Common myeloid progenitor, CD34-positive (primary cell): ENCODE measurements around the gene PAPOLB.

Experiments used
- CTCF ChIA-PET: fragments of 350-600 bp; sonication (Branson Sonifier 250); formaldehyde crosslinking; loops from one replicate; lab custom pipeline; 2021; ENCODE audit warnings: antibody characterized with exemption; lab: Charles Lee
- POLR2A ChIA-PET: fragments of 350-600 bp; sonication (Branson Sonifier 250); formaldehyde crosslinking; loops from one replicate; lab custom pipeline; 2021; ENCODE audit warnings: antibody characterized with exemption; lab: Charles Lee
- DNase-seq, 3 donors: peaks; one replicate each; pipeline versions ENCODE4 v3.0.0 to v3.0.0-alpha.2; 2013
- H3K27ac ChIP-seq, 2 experiments: 1 replicate in 1 of 2; 2 replicates in 1 of 2; pipeline ENCODE4 v1.7.0; 2013; ENCODE audit warnings: inconsistent platforms in 2 of 2, low read length in 2 of 2, mild to moderate bottlenecking in 2 of 2, low read depth in 1 of 2, moderate library complexity in 1 of 2; ENCODE audit not compliant: severe bottlenecking in 2 of 2, insufficient read depth in 1 of 2, poor library complexity in 1 of 2
- H3K27me3 ChIP-seq, 5 experiments: replicated peaks in 2 of 5; 1 replicate in 3 of 5; 2 replicates in 2 of 5; pipeline versions ENCODE4 v1.6.1 to v1.7.0; 2013; ENCODE audit warnings: low read length in 4 of 5, mild to moderate bottlenecking in 2 of 5, moderate library complexity in 2 of 5, inconsistent platforms in 1 of 5; ENCODE audit not compliant: insufficient read depth in 5 of 5, control insufficient read depth in 4 of 5
- H3K36me3 ChIP-seq, 4 experiments: 1 replicate in 2 of 4; 2 replicates in 2 of 4; pipeline versions ENCODE4 v1.6.1 to v1.7.0; 2013; ENCODE audit warnings: low read length in 3 of 4, control low read depth in 1 of 4, mild to moderate bottlenecking in 1 of 4; ENCODE audit not compliant: control insufficient read depth in 4 of 4, insufficient read depth in 4 of 4
- H3K4me1 ChIP-seq, 4 experiments: 1 replicate in 3 of 4; 2 replicates in 1 of 4; pipeline versions ENCODE4 v1.6.1 to v1.7.1; 2013; ENCODE audit warnings: low read length in 3 of 4, mild to moderate bottlenecking in 3 of 4, control low read depth in 1 of 4, inconsistent platforms in 1 of 4, moderate library complexity in 1 of 4; ENCODE audit not compliant: control insufficient read depth in 4 of 4, insufficient read depth in 4 of 4; ENCODE audit errors: control extremely low read depth in 1 of 4
- H3K4me3 ChIP-seq, 7 experiments: 1 replicate in 4 of 7; 2 replicates in 3 of 7; pipeline versions ENCODE4 v1.5.1 to v1.7.0; 2013; ENCODE audit warnings: mild to moderate bottlenecking in 7 of 7, low read length in 6 of 7, moderate library complexity in 6 of 7, inconsistent platforms in 2 of 7, low read depth in 2 of 7, control low read depth in 1 of 7; ENCODE audit not compliant: insufficient read depth in 4 of 7, control insufficient read depth in 1 of 7; ENCODE audit errors: extremely low read depth in 1 of 7
- H3K9me3 ChIP-seq, 5 experiments: 1 replicate in 4 of 5; 2 replicates in 1 of 5; pipeline versions ENCODE4 v1.6.1 to v1.7.1; 2013; ENCODE audit warnings: low read length in 4 of 5, mild to moderate bottlenecking in 2 of 5, inconsistent platforms in 1 of 5, low read depth in 1 of 5, moderate library complexity in 1 of 5; ENCODE audit not compliant: control insufficient read depth in 4 of 5, insufficient read depth in 2 of 5; ENCODE audit errors: control extremely low read depth in 1 of 5
- WGBS: methylation state at CpG from one replicate; pipeline ENCODE4 v1.1.5; 2013; ENCODE audit not compliant: insufficient coverage; 5-methylcytosine and 5-hydroxymethylcytosine counted together

PAPOLB gene

DNA sequence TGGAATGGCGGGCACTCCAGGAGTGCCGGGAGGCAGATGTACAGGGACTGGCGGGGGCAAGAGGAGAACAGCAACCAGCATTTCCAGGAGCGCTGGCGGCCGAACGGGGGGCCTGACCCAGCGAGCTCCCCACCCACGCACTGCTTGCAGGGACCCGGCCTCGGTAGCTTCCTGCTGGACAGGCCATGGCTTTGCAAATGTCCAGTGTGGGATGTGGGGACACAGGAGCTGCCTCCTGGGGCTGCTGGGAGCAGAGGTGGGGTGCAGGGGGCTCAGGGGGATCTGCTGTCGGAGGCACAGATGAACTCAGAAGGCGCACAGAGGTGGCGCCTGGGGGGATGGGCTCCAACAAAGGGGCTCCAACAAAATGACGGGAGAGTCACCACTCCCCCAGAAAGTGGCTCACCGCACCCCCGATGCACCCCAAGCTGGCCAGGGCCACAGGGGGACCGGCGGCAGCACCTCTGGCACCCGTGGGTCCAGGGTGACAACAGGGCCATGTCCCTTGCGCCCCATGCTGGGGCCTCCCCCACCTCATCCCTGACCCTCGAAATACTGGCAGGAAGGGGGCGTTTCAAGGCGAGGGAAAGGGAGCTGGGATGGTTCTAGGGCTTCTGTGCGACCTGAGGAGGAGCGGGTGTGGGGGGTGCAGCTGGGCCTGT lies 45.3 kb downstream of the PAPOLB start:
- 98% methylated on average over 25 of the region's 26 CpGs for WGBS
- Histone ChIP-seq H3K27me3 (no peaks in the 10 kb centered on the region), H3K27ac (no peak overlapping the region), H3K9me3 (no peaks in the 10 kb centered on the region), H3K4me1 (peaks cover 0 to 23% (median 12%) of the 10 kb centered on the region in 4 experiments), H3K4me3 (no peak overlapping the region), H3K36me3 (no peaks in the 10 kb centered on the region)
- DNase-seq, result no peak
- ChIA-PET POLR2A (no interaction called here), CTCF (interaction anchor here (0.7 to 3.2 kb wide), 4 partner anchors 13 to 270 kb away, joined by 4 to 15 read pairs (median 5); no protein-coding TSS in a partner anchor)

DNA sequence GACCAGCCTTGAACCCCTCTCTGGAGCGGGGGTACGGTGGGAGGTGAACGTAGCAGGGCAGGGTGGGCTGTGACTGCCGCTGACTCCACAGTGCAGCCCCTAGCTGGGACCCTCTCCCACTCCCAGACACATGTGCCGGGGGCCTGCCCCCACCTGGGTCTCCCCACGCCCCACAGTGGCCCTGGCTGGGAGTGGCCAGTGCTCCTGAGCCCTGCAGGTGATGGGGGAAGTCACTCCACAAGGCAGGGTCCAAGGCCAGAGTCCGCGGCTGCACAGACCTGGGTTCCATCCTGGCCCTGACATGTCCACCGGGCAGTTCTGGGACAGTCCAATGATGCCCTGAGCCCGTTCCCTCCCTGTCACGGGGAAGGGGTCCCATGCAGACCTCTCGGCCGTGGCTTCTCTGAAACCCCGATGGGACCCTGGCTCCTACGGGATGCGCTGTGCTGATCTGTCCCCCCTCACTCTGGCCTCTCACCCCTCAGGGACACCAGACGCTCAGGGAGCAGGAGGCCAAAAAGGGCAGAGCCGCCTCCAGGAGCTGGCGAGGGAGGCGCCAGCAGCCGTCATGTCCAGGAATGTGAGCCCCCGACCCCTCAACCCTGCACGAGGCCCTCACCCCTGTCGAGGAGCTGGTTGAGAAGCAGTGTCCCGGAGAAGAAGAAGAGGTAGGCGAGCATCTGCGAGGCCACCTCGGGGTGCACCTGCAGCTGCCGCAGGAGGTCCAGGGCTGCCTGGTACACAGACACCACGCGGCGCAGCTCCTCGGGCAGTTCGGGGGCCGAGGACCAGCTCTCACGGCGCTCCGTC lies 46.0 kb downstream of the PAPOLB start:
- ChIA-PET CTCF (interaction anchor here (0.7 to 3.2 kb wide), 8 partner anchors 8 to 271 kb away, joined by 3 to 17 read pairs (median 4); no protein-coding TSS in a partner anchor), POLR2A (no interaction called here)
- Histone ChIP-seq H3K9me3 (no peaks in the 10 kb centered on the region), H3K36me3 (no peaks in the 10 kb centered on the region), H3K4me1 (peaks cover 0 to 23% (median 12%) of the 10 kb centered on the region in 4 experiments), H3K4me3 (no peak overlapping the region), H3K27me3 (no peaks in the 10 kb centered on the region), H3K27ac (no peak overlapping the region)
- no peak for DNase-seq
- 98% methylated on average over 28 of the region's 38 CpGs for WGBS

DNA sequence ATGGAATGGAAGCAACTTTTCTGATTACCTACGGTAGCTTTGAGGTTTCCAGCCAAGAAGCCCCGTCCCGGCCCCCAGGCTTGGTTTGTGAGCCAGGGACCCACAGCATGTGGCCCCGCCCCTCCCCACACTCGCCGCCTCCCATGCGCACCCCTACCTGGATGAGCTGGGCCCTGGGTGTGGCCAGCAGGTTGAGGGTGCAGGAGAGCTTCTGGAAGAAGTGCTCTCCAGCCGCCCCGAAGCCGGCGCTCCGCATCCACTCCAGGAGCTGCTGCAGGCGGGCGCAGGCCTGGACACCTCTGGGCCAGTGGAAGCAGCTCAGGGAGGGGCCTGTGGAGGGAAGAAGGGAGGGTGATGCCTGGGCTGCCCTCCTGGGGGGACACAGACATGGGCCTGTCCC lies 46.7 kb downstream of the PAPOLB start:
- DNase-seq, result no peak
- Histone ChIP-seq H3K4me3 (no peak overlapping the region), H3K4me1 (peaks cover 0 to 23% (median 12%) of the 10 kb centered on the region in 4 experiments), H3K36me3 (no peaks in the 10 kb centered on the region), H3K9me3 (no peaks in the 10 kb centered on the region), H3K27ac (no peak overlapping the region), H3K27me3 (no peaks in the 10 kb centered on the region)
- WGBS, result 99% methylated on average over 13 of the region's 14 CpGs
- ChIA-PET CTCF (interaction anchor here (0.6 to 3.0 kb wide), 8 partner anchors 8 to 253 kb away, joined by 3 to 17 read pairs (median 4); no protein-coding TSS in a partner anchor), POLR2A (interaction anchor here (0.6 kb wide), 1 partner anchor 22 kb away, joined by 3 read pairs; no protein-coding TSS in a partner anchor)

DNA sequence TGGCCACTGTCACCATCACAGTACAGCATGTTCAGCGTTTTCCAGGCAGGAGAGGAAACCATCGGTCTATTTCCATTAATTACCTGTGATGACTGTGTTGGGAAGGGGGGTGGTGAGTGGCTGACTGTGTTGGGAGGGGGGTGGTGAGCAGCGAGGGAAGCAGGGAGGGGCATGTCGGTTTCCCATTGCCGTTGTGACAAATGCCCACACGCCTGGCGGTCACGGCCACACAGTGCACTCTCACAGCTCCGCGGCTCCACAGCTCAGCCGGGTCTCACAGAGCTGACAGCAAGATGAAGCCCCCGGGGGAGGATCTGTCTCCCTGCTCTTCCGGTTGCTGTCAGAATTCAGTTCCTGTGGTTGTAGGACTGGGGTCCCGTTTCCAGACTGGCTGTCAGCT lies 47.4 kb downstream of the PAPOLB start:
- peak; percentile 50 to 66 (median 58) for DNase-seq
- Histone ChIP-seq H3K4me1 (peaks cover 0 to 25% (median 16%) of the 10 kb centered on the region in 4 experiments), H3K4me3 (peak overlapping the region in 2 of 7 experiments; percentile 45 to 55), H3K36me3 (no peaks in the 10 kb centered on the region), H3K27ac (no peak overlapping the region), H3K27me3 (no peaks in the 10 kb centered on the region), H3K9me3 (no peaks in the 10 kb centered on the region)
- WGBS, result 1% methylated on average over 10 of the region's 14 CpGs
- POLR2A ChIA-PET, result interaction anchor here (0.6 kb wide), 1 partner anchor 22 kb away, joined by 3 read pairs; no protein-coding TSS in a partner anchor
- CTCF ChIA-PET, result interaction anchor here (0.6 to 3.0 kb wide), 6 partner anchors 9 to 42 kb away, joined by 3 to 17 read pairs (median 4); no protein-coding TSS in a partner anchor

DNA sequence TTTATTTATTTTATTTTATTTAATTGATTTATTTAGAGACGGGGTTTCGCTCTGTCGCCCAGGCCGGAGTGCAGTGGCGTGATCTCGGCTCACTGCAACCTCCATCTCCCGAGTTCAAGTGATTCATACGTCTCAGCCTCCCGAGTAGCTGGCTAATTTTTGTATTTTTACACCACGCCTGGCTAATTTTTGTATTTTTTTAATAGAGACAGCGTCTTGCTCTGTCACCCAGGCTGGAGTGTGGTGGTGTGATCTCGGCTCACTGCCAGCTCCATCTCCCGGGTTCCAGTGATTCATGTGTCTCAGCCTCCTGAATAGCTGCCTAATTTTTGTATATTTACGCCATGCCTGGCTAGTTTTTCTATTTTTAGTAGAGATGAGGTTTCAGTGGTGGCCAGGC lies 52.2 kb downstream of the PAPOLB start:
- CTCF ChIA-PET, result interaction anchor here (1.1 to 5.0 kb wide), 6 partner anchors 10 to 73 kb away, joined by 3 to 17 read pairs (median 7); partner anchors contain the start of gene RADIL

DNA sequence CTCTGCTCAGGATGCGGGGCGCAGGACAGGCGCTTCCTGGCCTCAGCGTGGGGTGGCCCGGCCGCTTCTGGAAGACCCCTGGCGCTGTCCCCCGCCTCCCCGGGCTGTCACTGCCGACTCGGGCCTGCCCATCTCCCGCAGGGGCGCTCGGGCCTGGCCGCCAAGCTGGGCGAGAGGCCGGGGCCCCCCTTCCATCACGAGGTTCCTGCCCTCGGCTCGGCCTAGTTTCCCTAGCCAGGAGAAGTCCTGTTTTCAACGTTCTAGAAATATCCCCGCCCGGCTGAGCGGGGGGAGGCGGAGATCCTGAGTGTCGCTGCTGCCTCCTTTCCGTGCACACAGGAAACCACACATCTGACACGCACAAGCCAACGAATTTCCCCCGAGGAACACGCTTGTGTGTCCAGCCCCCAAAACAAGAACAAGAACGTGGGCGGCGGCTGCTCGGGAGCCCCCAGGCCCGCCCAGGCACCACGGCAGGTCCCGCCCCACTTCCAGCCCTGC lies 52.7 kb downstream of the PAPOLB start:
- Histone ChIP-seq H3K9me3 (no peaks in the 10 kb centered on the region), H3K4me1 (peaks cover 0 to 40% (median 22%) of the 10 kb centered on the region in 4 experiments), H3K27ac (peak overlapping the region in 1 of 2 experiments; percentile 68), H3K4me3 (peak overlapping the region in 5 of 7 experiments; percentile 29 to 69 (median 52)), H3K36me3 (no peaks in the 10 kb centered on the region), H3K27me3 (no peaks in the 10 kb centered on the region)
- DNase-seq, result peak; percentile 85 to 93 (median 87)
- POLR2A ChIA-PET, result interaction anchor here (0.6 to 1.1 kb wide), 2 partner anchors 34 to 41 kb away, joined by 3 to 5 read pairs; partner anchors contain the start of gene AP5Z1
- WGBS, result under 1% methylated on average over 27 of the region's 38 CpGs
- CTCF ChIA-PET, result interaction anchor here (1.1 to 5.0 kb wide), 4 partner anchors 10 to 74 kb away, joined by 5 to 17 read pairs (median 10); partner anchors contain the start of gene RADIL

More for the DNA sequence above, 52.2 kb downstream of the PAPOLB start:
- Histone ChIP-seq H3K27me3 (no peaks in the 10 kb centered on the region), H3K27ac (no peak overlapping the region), H3K36me3 (no peaks in the 10 kb centered on the region), H3K4me3 (peak overlapping the region in 3 of 7 experiments; percentile 52 to 69 (median 56)), H3K4me1 (peaks cover 0 to 45% (median 28%) of the 10 kb centered on the region in 4 experiments), H3K9me3 (no peaks in the 10 kb centered on the region)
- DNase-seq, result peak in 2 of 3 donors; percentile 36 to 57
- WGBS, result 31% methylated on average over 3 of the region's 14 CpGs
- POLR2A ChIA-PET, result interaction anchor here (0.6 kb wide), 1 partner anchor 42 kb away, joined by 5 read pairs; no protein-coding TSS in a partner anchor
